ENCODE results near the gene RAP1GAP. TPM values are rescaled to one million over a fixed set of nuclear protein-coding genes. Genes with fewer than 3 reads are reported as not detected.
A peak's percentile ranks its signal among the peaks of the same experiment; 100 is the strongest.

Gene RAP1GAP
- total and polyA plus RNA-seq, 9 of the 15 experiments (the other 6 are each of a cell fraction or from before 2014, with no cell fraction given), result 0.29 to 30.2 (median 19.2) TPM

- no TSS peak for BruUV-seq (replicated peaks)
- Histone ChIP-seq H3K36me3 (ENCODE audit: control insufficient read depth, insufficient read depth, low read length) (no peaks in the 10 kb centered on the region), H3K9ac (ENCODE audit: insufficient read depth in 1 of 2, low read depth in 2 of 2, low read length in 2 of 2) (no peak overlapping the region), H3K79me2 (ENCODE audit: control insufficient read depth, insufficient read depth, low read length) (no peaks in the 10 kb centered on the region), H3K4me2 (ENCODE audit: insufficient read depth, low read length) (no peak overlapping the region), H4K20me1 (replicated peaks; ENCODE audit: control insufficient read depth, insufficient read depth, low read length) (no peaks in the 10 kb centered on the region; the same call in 1 of the 2 replicates), H3K27ac (ENCODE audit: extremely low read depth, low read depth, low read length) (no peak overlapping the region), H3K4me3 (no peak overlapping the region), H3K27me3 (ENCODE audit: control insufficient read depth in 2 of 2, insufficient read depth in 2 of 2, low read length in 2 of 2) (peaks cover 44 to 67% of the 10 kb centered on the region in 2 experiments), H3K4me1 (replicated peaks in 1 of 2; ENCODE audit: control insufficient read depth in 2 of 2, insufficient read depth in 2 of 2, low read length in 2 of 2) (peaks cover 2 to 7% of the 10 kb centered on the region in 2 experiments), H3K9me1 (ENCODE audit: control insufficient read depth, insufficient read depth, low read length) (no peaks in the 10 kb centered on the region), H2AFZ (ENCODE audit: low read depth, low read length) (0 out of 2 replicates have a peak overlapping the region, but pooled peaks have one; percentile 7), H3K9me3 (replicated peaks; ENCODE audit: control insufficient read depth, insufficient read depth, low read depth, low read length) (no peaks in the 10 kb centered on the region)
- ChIA-PET CTCF (ENCODE audit: low intra/inter-chr PET ratio) (no interaction called here), POLR2A (interaction anchor here (0.7 to 1.2 kb wide), 2 partner anchors 24 to 58 kb away, joined by 3 read pairs; no protein-coding TSS in a partner anchor)
- DNase-seq (ENCODE audit: extremely low read depth in 1 of 4, low spot score in 3 of 4) (no peak), ATAC-seq (no peak), FAIRE-seq (no peak)
- 20% methylated on average over 8 of the region's 8 CpGs for WGBS (ENCODE audit: insufficient coverage, low coverage, missing lambda C conversion rate)
- intact Hi-C loops (cut with micrococcal nuclease), result no loop called here
- in situ Hi-C loops (cut with MboI), result no loop called here
- TF ChIP-seq, protein P1, sequence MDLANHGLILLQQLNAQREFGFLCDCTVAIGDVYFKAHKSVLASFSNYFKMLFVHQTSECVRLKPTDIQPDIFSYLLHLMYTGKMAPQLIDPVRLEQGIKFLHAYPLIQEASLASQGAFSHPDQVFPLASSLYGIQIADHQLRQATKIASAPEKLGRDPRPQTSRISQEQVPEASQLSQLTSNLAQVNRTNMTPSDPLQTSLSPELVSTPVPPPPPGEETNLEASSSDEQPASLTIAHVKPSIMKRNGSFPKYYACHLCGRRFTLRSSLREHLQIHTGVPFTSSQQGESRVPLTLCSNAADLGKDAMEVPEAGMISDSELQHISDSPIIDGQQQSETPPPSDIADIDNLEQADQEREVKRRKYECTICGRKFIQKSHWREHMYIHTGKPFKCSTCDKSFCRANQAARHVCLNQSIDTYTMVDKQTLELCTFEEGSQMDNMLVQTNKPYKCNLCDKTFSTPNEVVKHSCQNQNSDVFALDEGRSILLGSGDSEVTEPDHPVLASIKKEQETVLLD (IDR thresholded peaks at IDR 0.05), result no peak
- no peak for TF ChIP-seq ZNF408 (CRISPR knock-in tag; IDR thresholded peaks at IDR 0.05; ENCODE audit: low read depth)
- no peak for TF ChIP-seq ATF4 (CRISPR knock-in tag; IDR thresholded peaks at IDR 0.05)
- no peak for TF ChIP-seq ZBTB1 (CRISPR knock-in tag; IDR thresholded peaks at IDR 0.05; ENCODE audit: borderline replicate concordance, low read depth)
- TF ChIP-seq POU5F1 (IDR thresholded peaks at IDR 0.05; ENCODE audit: borderline replicate concordance, low read depth, low read length, partially characterized antibody), result no peak
- TF ChIP-seq TCF7 (IDR thresholded peaks at IDR 0.05; ENCODE audit: borderline replicate concordance), result no peak
- no peak for TF ChIP-seq POLR2AphosphoS5 (IDR thresholded peaks at IDR 0.05; ENCODE audit: control insufficient read depth, insufficient read depth, low read depth, low read length)
- TF ChIP-seq ZNF407 (IDR thresholded peaks at IDR 0.05; ENCODE audit: low read depth), result no peak
Observed at GRCh38 chr1:21553116-21553926, 115.8 kb downstream of the RAP1GAP start.

Data from K562 (cell line).